Measurements from ENCODE around the gene NSDHL. TPM values are rescaled to one million over a fixed set of nuclear protein-coding genes. Genes with fewer than 3 reads are reported as not detected.
"Not testable (repeated sequence)": the region's sequence is repeated elsewhere in the genome, so short reads cannot be mapped to it uniquely, and the experiment has no call there.

The NSDHL gene
- total and polyA plus RNA-seq, 4 donors = 12.8 to 33.4 (median 25.4) TPM

DNA sequence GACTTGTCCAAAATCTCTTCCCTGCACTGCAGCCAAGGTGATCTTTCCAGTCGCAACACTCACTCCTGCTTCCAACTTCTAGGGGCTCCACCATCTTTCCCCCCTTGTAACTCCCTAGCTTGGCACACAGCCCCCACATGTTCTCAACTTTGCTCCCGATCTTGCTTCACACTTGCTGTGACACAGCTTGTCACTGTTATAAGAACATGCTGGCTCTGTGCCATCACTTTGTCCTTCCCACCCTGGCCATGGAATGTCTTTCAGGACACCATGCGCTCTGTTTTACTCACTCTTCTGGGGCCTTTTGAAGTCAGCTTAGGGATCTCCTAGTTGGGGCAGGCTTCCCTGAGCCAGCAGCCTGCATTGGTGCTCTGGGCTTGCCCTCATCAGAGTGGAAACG is 2.5 kb downstream of the NSDHL start:
- 81 to 92% methylated on average over 4 of the region's 4 CpGs for WGBS, 2 donors
- H3K27me3 ChIP-seq (ENCODE audit: control insufficient read depth in 3 of 3, insufficient read depth in 3 of 3, low read length in 2 of 3) = no peaks in the 10 kb centered on the region
- DNase-seq = peak in 1 of 3 donors; percentile 0
- no peak for ATAC-seq (ENCODE audit: insufficient read depth, low FRiP score)
- peaks cover 0 to 4% (median 0%) of the 10 kb centered on the region in 4 donors for H3K9me3 ChIP-seq (ENCODE audit: control insufficient read depth in 4 of 4, insufficient read depth in 3 of 4, low read length in 3 of 4)
- H3K27ac ChIP-seq (ENCODE audit: low read depth in 1 of 2, low read length in 1 of 2) = peak overlapping the region in 1 of 2 donors; percentile 70
- TF ChIP-seq, protein P1, sequence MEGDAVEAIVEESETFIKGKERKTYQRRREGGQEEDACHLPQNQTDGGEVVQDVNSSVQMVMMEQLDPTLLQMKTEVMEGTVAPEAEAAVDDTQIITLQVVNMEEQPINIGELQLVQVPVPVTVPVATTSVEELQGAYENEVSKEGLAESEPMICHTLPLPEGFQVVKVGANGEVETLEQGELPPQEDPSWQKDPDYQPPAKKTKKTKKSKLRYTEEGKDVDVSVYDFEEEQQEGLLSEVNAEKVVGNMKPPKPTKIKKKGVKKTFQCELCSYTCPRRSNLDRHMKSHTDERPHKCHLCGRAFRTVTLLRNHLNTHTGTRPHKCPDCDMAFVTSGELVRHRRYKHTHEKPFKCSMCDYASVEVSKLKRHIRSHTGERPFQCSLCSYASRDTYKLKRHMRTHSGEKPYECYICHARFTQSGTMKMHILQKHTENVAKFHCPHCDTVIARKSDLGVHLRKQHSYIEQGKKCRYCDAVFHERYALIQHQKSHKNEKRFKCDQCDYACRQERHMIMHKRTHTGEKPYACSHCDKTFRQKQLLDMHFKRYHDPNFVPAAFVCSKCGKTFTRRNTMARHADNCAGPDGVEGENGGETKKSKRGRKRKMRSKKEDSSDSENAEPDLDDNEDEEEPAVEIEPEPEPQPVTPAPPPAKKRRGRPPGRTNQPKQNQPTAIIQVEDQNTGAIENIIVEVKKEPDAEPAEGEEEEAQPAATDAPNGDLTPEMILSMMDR (IDR thresholded peaks at IDR 0.05; ENCODE audit: control extremely low read depth, extremely low read depth) = no peak
- H3K36me3 ChIP-seq (ENCODE audit: control insufficient read depth in 4 of 4, insufficient read depth in 4 of 4, low read length in 4 of 4) = peaks cover 0 to 7% (median 0%) of the 10 kb centered on the region in 4 donors
- peak overlapping the region in 1 of 2 donors; percentile 32 for H3K9ac ChIP-seq (ENCODE audit: insufficient read depth in 1 of 2, low read length in 2 of 2)
- H3K4me3 ChIP-seq = no peak overlapping the region
- H3K4me1 ChIP-seq (ENCODE audit: control insufficient read depth in 5 of 5, insufficient read depth in 5 of 5, low read length in 5 of 5) = peaks cover 0 to 4% (median 0%) of the 10 kb centered on the region in 5 donors

DNA sequence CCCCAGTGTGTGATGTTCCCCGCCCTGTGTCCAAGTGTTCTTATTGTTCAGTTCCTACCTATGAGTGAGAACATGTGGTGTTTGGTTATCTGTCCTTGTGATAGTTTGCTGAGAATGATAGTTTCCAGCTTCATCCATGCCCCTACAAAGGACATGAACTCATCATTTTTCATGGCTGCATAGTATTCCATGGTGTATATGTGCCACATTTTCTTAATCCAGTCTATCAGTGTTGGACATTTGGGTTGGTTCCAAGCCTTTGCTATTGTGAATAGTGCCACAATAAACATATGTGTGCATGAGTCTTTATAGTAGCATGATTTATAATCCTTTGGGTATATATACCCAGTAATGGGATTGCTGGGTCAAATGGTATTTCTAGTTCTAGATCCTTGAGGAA is 4.6 kb downstream of the NSDHL start:
- H3K9ac ChIP-seq (ENCODE audit: insufficient read depth in 1 of 2, low read length in 2 of 2); DNase-seq; ATAC-seq (ENCODE audit: insufficient read depth, low FRiP score); H3K27ac ChIP-seq (ENCODE audit: low read depth in 1 of 2, low read length in 1 of 2); H3K36me3 ChIP-seq (ENCODE audit: control insufficient read depth in 4 of 4, insufficient read depth in 4 of 4, low read length in 4 of 4); H3K27me3 ChIP-seq (ENCODE audit: control insufficient read depth in 3 of 3, insufficient read depth in 3 of 3, low read length in 2 of 3); H3K4me3 ChIP-seq; H3K9me3 ChIP-seq (ENCODE audit: control insufficient read depth in 4 of 4, insufficient read depth in 3 of 4, low read length in 3 of 4); H3K4me1 ChIP-seq (ENCODE audit: control insufficient read depth in 5 of 5, insufficient read depth in 5 of 5, low read length in 5 of 5): not testable (repeated sequence)
- WGBS, 2 donors = 100% methylated on average over 1 of the region's 1 CpG

DNA sequence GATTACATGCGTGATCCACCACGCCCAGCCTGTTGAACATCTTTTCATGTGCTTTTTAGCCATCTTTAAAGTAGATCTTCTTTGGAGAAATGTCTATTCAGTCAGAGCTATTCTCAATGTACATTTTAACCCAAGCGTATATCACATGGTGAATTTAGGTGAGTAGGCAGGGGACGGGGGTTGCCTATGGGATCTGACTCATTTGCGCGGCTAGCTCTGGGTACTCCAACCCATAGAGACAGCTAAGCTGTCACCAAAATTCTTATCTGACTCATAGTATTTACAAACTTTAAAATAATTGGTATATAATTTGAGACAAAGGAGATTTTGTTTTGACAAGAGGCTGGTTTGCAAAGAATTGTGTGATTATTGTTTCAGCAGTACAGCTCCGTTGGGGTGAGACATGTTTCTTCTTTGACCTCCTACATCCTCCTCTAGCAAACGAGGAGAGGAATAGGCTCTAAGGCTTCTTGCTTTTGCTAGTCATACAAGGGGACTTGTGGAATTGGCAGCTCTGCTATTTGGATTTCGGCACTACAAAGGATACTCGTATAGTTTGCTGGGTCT is 12.0 kb downstream of the NSDHL start:
- H3K27me3 ChIP-seq (ENCODE audit: control insufficient read depth in 3 of 3, insufficient read depth in 3 of 3, low read length in 2 of 3) = no peaks in the 10 kb centered on the region
- H3K9ac ChIP-seq (ENCODE audit: insufficient read depth in 1 of 2, low read length in 2 of 2) = no peak overlapping the region
- DNase-seq (no peak), ATAC-seq (ENCODE audit: insufficient read depth, low FRiP score) (no peak)
- H3K36me3 ChIP-seq (ENCODE audit: control insufficient read depth in 4 of 4, insufficient read depth in 4 of 4, low read length in 4 of 4) = peaks cover 0 to 4% (median 0%) of the 10 kb centered on the region in 4 donors
- H3K9me3 ChIP-seq (ENCODE audit: control insufficient read depth in 4 of 4, insufficient read depth in 3 of 4, low read length in 3 of 4) = peaks cover 0 to 12% (median 0%) of the 10 kb centered on the region in 4 donors
- H3K4me1 ChIP-seq (ENCODE audit: control insufficient read depth in 5 of 5, insufficient read depth in 5 of 5, low read length in 5 of 5) = peaks cover 0 to 10% (median 0%) of the 10 kb centered on the region in 5 donors
- TF ChIP-seq, protein P1 (IDR thresholded peaks at IDR 0.05; ENCODE audit: control extremely low read depth, extremely low read depth) = no peak
- H3K27ac ChIP-seq (ENCODE audit: low read depth in 1 of 2, low read length in 1 of 2) = no peak overlapping the region
- H3K4me3 ChIP-seq = no peak overlapping the region
- 90 to 94% methylated on average over 10 of the region's 10 CpGs for WGBS, 2 donors

DNA sequence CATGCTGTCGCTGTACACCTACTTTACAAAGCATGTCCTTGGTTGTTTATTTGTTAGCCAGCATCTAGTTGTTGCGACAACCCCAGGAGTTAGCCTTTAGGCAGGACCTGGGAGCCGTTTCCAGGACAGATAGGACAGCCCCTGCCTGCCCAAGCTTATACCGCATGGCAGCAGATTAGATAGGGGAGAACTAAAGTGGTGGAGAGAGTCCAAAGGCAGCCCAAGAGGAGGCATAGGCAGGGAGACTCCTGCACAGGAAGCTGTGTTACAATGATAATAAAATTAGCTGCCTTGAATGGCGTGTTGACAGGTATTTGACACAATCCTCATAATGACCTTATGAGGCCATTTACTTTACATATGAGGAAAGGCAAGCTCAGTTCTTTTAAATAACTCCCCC is 13.0 kb downstream of the NSDHL start:
- WGBS, 2 donors = 79 to 91% methylated on average over 5 of the region's 5 CpGs
- TF ChIP-seq, protein P1 (IDR thresholded peaks at IDR 0.05; ENCODE audit: control extremely low read depth, extremely low read depth) = no peak

More for the DNA sequence above, 13.0 kb downstream of the NSDHL start:
- H3K4me3 ChIP-seq = no peak overlapping the region
- DNase-seq (no peak), ATAC-seq (ENCODE audit: insufficient read depth, low FRiP score) (no peak)
- no peaks in the 10 kb centered on the region for H3K27me3 ChIP-seq (ENCODE audit: control insufficient read depth in 3 of 3, insufficient read depth in 3 of 3, low read length in 2 of 3)
- H3K27ac ChIP-seq (ENCODE audit: low read depth in 1 of 2, low read length in 1 of 2) = no peak overlapping the region
- H3K4me1 ChIP-seq (ENCODE audit: control insufficient read depth in 5 of 5, insufficient read depth in 5 of 5, low read length in 5 of 5) = peaks cover 0 to 10% (median 0%) of the 10 kb centered on the region in 5 donors
- peaks cover 0 to 4% (median 0%) of the 10 kb centered on the region in 4 donors for H3K36me3 ChIP-seq (ENCODE audit: control insufficient read depth in 4 of 4, insufficient read depth in 4 of 4, low read length in 4 of 4)
- no peak overlapping the region for H3K9ac ChIP-seq (ENCODE audit: insufficient read depth in 1 of 2, low read length in 2 of 2)
- peaks cover 0 to 12% (median 0%) of the 10 kb centered on the region in 4 donors for H3K9me3 ChIP-seq (ENCODE audit: control insufficient read depth in 4 of 4, insufficient read depth in 3 of 4, low read length in 3 of 4)

Measured in lung (tissue), 12 donors.